ENCODE measurements around the gene SRSF7.
"Not testable (repeated sequence)": the region's sequence is repeated elsewhere in the genome, so short reads cannot be mapped to it uniquely, and the experiment has no call there.

SRSF7 gene

DNA sequence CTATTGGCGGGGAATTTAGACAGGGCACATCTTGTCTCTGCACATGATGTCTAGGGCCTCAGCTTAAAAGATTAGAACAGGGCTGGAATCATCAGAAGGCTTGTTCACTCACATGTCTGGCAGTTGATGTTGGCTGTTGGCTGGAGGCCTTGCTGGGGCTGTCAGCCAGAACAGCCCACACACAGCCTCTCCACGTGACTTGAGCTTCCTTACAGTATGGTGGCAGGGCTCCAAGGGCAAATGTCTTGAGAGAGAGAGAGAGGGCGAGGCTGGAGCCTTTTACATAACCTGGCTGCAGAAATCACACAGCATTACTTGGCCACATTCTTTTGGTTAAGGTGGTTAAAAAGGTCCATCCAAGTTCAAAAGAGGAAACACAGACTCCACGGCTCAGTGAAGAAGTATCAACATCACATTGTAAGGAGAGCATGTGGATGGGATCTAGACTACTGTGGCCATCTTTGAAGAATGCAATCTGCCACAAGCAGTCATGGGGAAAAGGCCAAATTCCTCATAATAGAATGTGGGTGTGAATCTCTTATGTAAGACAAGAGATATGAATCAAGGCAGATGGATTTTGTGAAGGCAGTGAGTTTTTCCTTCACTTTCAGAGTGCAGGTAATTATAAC lies 30.4 kb downstream of the SRSF7 start:
- TF ChIP-seq, protein P1, sequence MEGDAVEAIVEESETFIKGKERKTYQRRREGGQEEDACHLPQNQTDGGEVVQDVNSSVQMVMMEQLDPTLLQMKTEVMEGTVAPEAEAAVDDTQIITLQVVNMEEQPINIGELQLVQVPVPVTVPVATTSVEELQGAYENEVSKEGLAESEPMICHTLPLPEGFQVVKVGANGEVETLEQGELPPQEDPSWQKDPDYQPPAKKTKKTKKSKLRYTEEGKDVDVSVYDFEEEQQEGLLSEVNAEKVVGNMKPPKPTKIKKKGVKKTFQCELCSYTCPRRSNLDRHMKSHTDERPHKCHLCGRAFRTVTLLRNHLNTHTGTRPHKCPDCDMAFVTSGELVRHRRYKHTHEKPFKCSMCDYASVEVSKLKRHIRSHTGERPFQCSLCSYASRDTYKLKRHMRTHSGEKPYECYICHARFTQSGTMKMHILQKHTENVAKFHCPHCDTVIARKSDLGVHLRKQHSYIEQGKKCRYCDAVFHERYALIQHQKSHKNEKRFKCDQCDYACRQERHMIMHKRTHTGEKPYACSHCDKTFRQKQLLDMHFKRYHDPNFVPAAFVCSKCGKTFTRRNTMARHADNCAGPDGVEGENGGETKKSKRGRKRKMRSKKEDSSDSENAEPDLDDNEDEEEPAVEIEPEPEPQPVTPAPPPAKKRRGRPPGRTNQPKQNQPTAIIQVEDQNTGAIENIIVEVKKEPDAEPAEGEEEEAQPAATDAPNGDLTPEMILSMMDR (IDR thresholded peaks at IDR 0.05) = no peak
- no peaks in the 10 kb centered on the region for H3K36me3 ChIP-seq (ENCODE audit: control insufficient read depth, insufficient read depth, low read length)
- H2AFZ ChIP-seq = no peak overlapping the region
- peaks cover 9% of the 10 kb centered on the region for H3K4me1 ChIP-seq
- no peak overlapping the region for H3K4me3 ChIP-seq (ENCODE audit: low read depth, low read length)
- no peaks in the 10 kb centered on the region for H3K79me2 ChIP-seq
- no peaks in the 10 kb centered on the region for H3K27me3 ChIP-seq (ENCODE audit: control insufficient read depth, insufficient read depth, low read length)
- no peaks in the 10 kb centered on the region for H3K9me3 ChIP-seq (ENCODE audit: control insufficient read depth, low read length)
- H3K27ac ChIP-seq = peak overlapping the region; percentile 37
- no peak overlapping the region for H3K4me2 ChIP-seq (ENCODE audit: low read length)
- H3K9ac ChIP-seq = no peak overlapping the region

DNA sequence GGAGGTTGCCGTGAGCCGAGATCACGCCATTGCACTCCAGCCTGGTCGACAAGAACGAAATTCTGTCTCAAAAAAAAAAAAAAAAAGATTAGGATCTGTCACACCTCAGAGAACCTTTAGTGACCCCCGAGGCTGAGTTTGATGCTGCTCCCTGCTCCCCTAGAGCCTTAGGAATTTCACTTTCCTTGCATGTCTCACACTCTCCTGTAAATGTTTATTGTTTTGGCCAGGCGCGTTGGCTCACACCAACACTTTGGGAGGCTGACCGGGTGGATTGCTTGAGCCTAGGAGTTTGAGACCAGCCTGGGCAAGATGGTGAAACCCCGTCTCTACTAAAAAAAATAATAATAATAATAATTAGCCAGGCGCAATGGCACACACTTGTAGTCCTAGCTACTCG lies 31.5 kb downstream of the SRSF7 start:
- Histone ChIP-seq H3K36me3 (ENCODE audit: control insufficient read depth, insufficient read depth, low read length) (no peaks in the 10 kb centered on the region), H3K4me1 (peaks cover 9% of the 10 kb centered on the region), H3K27me3 (ENCODE audit: control insufficient read depth, insufficient read depth, low read length) (no peaks in the 10 kb centered on the region), H3K4me3 (ENCODE audit: low read depth, low read length) (no peak overlapping the region), H3K9ac (no peak overlapping the region), H3K4me2 (ENCODE audit: low read length) (no peak overlapping the region), H2AFZ (no peak overlapping the region), H3K9me3 (ENCODE audit: control insufficient read depth, low read length) (no peaks in the 10 kb centered on the region), H3K27ac (no peak overlapping the region), H3K79me2 (no peaks in the 10 kb centered on the region)
- TF ChIP-seq, protein P1 (IDR thresholded peaks at IDR 0.05) = no peak

DNA sequence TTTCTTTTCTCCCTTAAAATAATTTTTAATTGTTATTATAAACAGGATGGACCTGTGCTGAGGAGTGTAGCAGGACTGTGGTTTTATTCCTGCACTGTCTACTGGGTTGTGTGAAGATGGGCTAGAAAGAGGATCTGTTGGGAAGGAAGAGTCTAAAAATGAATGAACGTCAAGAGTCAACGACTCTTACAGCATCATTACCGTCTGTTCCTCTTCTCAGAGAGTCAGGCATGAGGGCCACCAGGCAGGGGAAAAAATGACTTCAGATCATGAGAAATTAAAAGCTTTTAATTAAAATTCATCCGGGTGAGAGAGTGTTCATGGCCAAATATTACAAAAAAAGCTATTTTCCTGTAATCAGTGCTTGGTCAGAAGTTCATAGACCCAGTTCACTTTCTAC lies 32.6 kb downstream of the SRSF7 start:
- Histone ChIP-seq H3K9me3 (ENCODE audit: control insufficient read depth, low read length) (no peaks in the 10 kb centered on the region), H3K79me2 (no peaks in the 10 kb centered on the region), H3K27me3 (ENCODE audit: control insufficient read depth, insufficient read depth, low read length) (no peaks in the 10 kb centered on the region), H3K9ac (no peak overlapping the region), H3K27ac (no peak overlapping the region), H3K4me3 (ENCODE audit: low read depth, low read length) (no peak overlapping the region), H3K36me3 (ENCODE audit: control insufficient read depth, insufficient read depth, low read length) (no peaks in the 10 kb centered on the region), H3K4me2 (ENCODE audit: low read length) (no peak overlapping the region), H3K4me1 (peaks cover 9% of the 10 kb centered on the region), H2AFZ (no peak overlapping the region)
- TF ChIP-seq, protein P1 (IDR thresholded peaks at IDR 0.05) = no peak

DNA sequence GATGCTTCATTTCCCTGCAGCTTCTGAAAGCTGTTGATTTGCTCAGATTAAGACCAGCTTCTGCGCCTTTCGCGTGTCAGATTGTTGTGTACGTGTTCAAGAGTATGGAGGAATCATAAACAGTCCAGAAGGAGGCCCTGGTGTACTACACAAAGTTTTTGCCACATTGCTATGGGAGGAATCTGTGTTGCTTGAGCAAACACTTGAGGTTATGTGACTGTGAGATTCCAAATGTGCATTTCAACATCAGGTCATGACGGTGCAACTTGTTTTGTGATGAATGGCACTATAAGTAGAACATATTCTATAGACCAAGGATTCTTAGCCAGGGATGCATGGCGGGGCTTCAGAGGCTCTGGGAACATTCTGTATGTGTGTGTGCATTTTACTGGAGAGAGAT lies 35.0 kb downstream of the SRSF7 start:
- Histone ChIP-seq H3K27ac (no peak overlapping the region), H2AFZ (no peak overlapping the region), H3K4me2 (ENCODE audit: low read length) (no peak overlapping the region), H3K9me3 (ENCODE audit: control insufficient read depth, low read length) (no peaks in the 10 kb centered on the region), H3K9ac (no peak overlapping the region), H3K79me2 (no peaks in the 10 kb centered on the region), H3K27me3 (ENCODE audit: control insufficient read depth, insufficient read depth, low read length) (no peaks in the 10 kb centered on the region), H3K4me1 (peaks cover 6% of the 10 kb centered on the region), H3K36me3 (ENCODE audit: control insufficient read depth, insufficient read depth, low read length) (no peaks in the 10 kb centered on the region), H3K4me3 (ENCODE audit: low read depth, low read length) (no peak overlapping the region)
- TF ChIP-seq, protein P1 (IDR thresholded peaks at IDR 0.05) = no peak

DNA sequence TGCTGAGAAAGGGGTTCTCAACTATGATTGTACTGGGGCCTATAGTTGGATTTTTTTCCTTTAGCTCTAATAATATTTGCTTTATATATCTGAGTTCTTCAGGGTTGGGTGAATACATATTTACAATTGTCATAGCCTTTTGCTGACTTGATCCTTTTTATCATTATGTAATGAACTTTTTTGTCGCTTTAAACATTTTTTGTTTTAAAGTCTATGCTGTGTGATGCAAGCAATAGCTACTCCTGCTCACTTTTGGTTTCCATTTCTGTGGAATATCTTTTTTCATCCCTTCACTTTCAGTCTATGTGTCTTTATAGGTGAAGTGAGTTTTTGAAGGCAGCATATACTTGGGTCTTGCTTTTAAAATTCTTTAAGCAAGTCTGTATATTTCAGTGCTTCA lies 36.2 kb downstream of the SRSF7 start:
- not testable (repeated sequence) for H3K9me3 ChIP-seq (ENCODE audit: control insufficient read depth, low read length); H3K4me2 ChIP-seq (ENCODE audit: low read length); H3K27ac ChIP-seq; H2AFZ ChIP-seq; H3K27me3 ChIP-seq (ENCODE audit: control insufficient read depth, insufficient read depth, low read length); H3K4me3 ChIP-seq (ENCODE audit: low read depth, low read length); H3K4me1 ChIP-seq; H3K36me3 ChIP-seq (ENCODE audit: control insufficient read depth, insufficient read depth, low read length); H3K79me2 ChIP-seq; H3K9ac ChIP-seq

All from parathyroid adenoma (tissue), 2 donors.